PC-9 (cell line): Measurements from ENCODE around the gene ZNG1F.
"Not testable (repeated sequence)": the region's sequence is repeated elsewhere in the genome, so short reads cannot be mapped to it uniquely, and the experiment has no call there.

ENCODE experiments used
- EZH2 ChIP-seq: fragments of 200-600 bp; sonication (generic); IDR thresholded peaks from 2 replicates; pipeline ENCODE4 v1.8.0; 2017; ENCODE audit warnings: antibody characterized with exemption, low read depth
- TF ChIP-seq, protein P1 (sequence below): fragments of 200-600 bp; sonication (generic); conservative IDR thresholded peaks from 2 replicates; pipeline ENCODE4 v1.6.1; 2017; ENCODE audit warnings: mixed run types, antibody characterized with exemption, mild to moderate bottlenecking, moderate library complexity

DNA sequence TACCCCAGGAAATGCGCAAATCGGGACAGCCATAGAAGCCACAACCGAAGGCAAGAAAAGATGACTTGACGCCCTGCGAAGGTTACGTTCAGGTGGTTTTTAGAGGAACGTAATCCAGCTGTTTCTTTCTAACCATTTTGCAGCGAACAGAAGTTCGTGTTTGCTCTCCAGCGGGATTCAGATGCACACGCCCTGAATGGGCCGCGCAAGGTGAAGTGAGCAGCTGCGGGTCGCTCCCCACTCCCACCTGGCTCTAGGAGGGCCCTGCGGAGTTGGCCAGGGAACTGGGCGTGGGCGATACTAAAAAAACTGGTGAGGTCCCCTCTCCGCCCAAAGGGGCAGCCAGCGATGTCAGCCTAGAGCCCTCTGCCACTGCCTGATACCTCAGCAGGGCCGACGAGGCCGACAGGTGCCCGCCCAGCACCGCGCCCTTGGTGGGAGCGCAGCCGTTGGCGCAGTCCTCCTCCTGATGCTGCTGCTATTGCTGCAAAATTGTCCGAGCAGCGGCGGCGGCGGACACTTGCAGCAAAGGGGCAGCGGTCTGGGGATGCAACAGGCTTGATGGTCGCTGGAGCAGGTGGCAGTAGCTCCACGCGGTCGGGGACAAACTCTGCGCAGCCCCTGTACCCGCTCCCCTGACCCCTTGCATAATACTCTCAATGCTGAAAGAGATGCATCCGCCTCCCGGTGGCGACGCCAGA is 62.2 kb downstream of the ZNG1F start:
- TF ChIP-seq, protein P1, sequence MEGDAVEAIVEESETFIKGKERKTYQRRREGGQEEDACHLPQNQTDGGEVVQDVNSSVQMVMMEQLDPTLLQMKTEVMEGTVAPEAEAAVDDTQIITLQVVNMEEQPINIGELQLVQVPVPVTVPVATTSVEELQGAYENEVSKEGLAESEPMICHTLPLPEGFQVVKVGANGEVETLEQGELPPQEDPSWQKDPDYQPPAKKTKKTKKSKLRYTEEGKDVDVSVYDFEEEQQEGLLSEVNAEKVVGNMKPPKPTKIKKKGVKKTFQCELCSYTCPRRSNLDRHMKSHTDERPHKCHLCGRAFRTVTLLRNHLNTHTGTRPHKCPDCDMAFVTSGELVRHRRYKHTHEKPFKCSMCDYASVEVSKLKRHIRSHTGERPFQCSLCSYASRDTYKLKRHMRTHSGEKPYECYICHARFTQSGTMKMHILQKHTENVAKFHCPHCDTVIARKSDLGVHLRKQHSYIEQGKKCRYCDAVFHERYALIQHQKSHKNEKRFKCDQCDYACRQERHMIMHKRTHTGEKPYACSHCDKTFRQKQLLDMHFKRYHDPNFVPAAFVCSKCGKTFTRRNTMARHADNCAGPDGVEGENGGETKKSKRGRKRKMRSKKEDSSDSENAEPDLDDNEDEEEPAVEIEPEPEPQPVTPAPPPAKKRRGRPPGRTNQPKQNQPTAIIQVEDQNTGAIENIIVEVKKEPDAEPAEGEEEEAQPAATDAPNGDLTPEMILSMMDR, result not testable (repeated sequence)
- not testable (repeated sequence) for TF ChIP-seq EZH2
